OCI-LY3 (cell line): ENCODE results near the gene MRGPRE.
"Not testable (repeated sequence)": the region's sequence is repeated elsewhere in the genome, so short reads cannot be mapped to it uniquely, and the experiment has no call there.

ENCODE experiments used
- H2AFZ ChIP-seq: fragments of 200-600, 300-600 bp; shearing (Covaris generic); 2 replicates; pipeline ENCODE4 v1.6.0; 2014; ENCODE audit warnings: antibody characterized with exemption, low read depth, low read length
- H3K27ac ChIP-seq: fragments of 200-600, 300-600 bp; sonication (generic); 2 replicates; pipeline ENCODE4 v1.5.1; 2014; ENCODE audit warnings: mild to moderate bottlenecking, low read length, moderate library complexity, mixed read lengths
- H3K27me3 ChIP-seq: fragments of 200-600, 300-600 bp; sonication (generic); 2 replicates; pipeline ENCODE4 v1.6.1; 2014; ENCODE audit warnings: low read depth, low read length, mixed read lengths
- H3K36me3 ChIP-seq: fragments of 200-600, 300-600 bp; sonication (generic); replicated peaks from 2 replicates; pipeline ENCODE3; 2014; ENCODE audit warnings: low read depth, low read length, mixed read lengths
- H3K4me1 ChIP-seq: fragments of 300-600, 200-600 bp; sonication (generic); 2 replicates; pipeline ENCODE4 v1.6.1; 2014; ENCODE audit warnings: low read length, mixed read lengths
- H3K4me2 ChIP-seq: fragments of 200-600, 300-600 bp; sonication (generic); 2 replicates; pipeline ENCODE4 v1.6.1; 2014; ENCODE audit warnings: low read length, mixed read lengths
- H3K4me3 ChIP-seq: fragments of 300-600, 200-600 bp; sonication (generic); 2 replicates; pipeline ENCODE4 v1.5.1; 2014; ENCODE audit warnings: antibody characterized with exemption, mild to moderate bottlenecking, low read length, moderate library complexity
- H3K79me2 ChIP-seq: fragments of 300-600, 200-600 bp; shearing (Covaris generic); 2 replicates; pipeline ENCODE4 v1.6.1; 2014; ENCODE audit warnings: mild to moderate bottlenecking, low read length, mixed read lengths
- H3K9ac ChIP-seq: fragments of 300-600, 200-600 bp; shearing (Covaris generic); 2 replicates; pipeline ENCODE4 v1.6.0; 2014; ENCODE audit warnings: mild to moderate bottlenecking, low read length, moderate library complexity
- H3K9me3 ChIP-seq: fragments of 200-600, 300-600 bp; shearing (Covaris generic); 2 replicates; pipeline ENCODE4 v1.6.1; 2014; ENCODE audit warnings: low read length, mixed read lengths; ENCODE audit not compliant: insufficient read depth
- H4K20me1 ChIP-seq: fragments of 200-600, 300-600 bp; sonication (generic); 2 replicates; pipeline ENCODE4 v1.6.1; 2016; ENCODE audit warnings: low read length, mixed read lengths; ENCODE audit not compliant: insufficient read depth
- CTCF ChIP-seq: fragments of 200-600, 300-600 bp; sonication (generic); IDR thresholded peaks from 2 replicates; pipeline ENCODE4 v1.5.1; 2014; ENCODE audit warnings: antibody characterized with exemption, low read length, low read depth
- EZH2phosphoT487 ChIP-seq: fragments of 200-600 bp; shearing (Covaris generic); IDR thresholded peaks from 2 replicates; pipeline ENCODE4 v1.6.1; 2018; ENCODE audit warnings: antibody characterized with exemption, mixed run types, low read depth

MRGPRE gene

GRCh38 chr11:3254773-3255172 is 22.6 kb upstream of the MRGPRE start:
- H3K9me3 ChIP-seq, H4K20me1 ChIP-seq, H3K79me2 ChIP-seq, H3K4me2 ChIP-seq, H2AFZ ChIP-seq, H3K27ac ChIP-seq, H3K36me3 ChIP-seq, H3K27me3 ChIP-seq, H3K4me3 ChIP-seq, H3K9ac ChIP-seq, H3K4me1 ChIP-seq: not testable (repeated sequence)

- Histone ChIP-seq H3K9ac (no peak overlapping the region), H3K9me3 (no peaks in the 10 kb centered on the region), H3K36me3 (no peaks in the 10 kb centered on the region), H3K4me1 (no peaks in the 10 kb centered on the region), H3K4me3 (no peak overlapping the region), H3K4me2 (no peak overlapping the region), H2AFZ (no peak overlapping the region), H3K27me3 (peaks cover 10% of the 10 kb centered on the region; the same call in 1 of the 2 replicates), H4K20me1 (no peaks in the 10 kb centered on the region), H3K27ac (no peak overlapping the region), H3K79me2 (no peaks in the 10 kb centered on the region)
- no peak for TF ChIP-seq EZH2phosphoT487
- no peak for TF ChIP-seq CTCF
Measured at GRCh38 chr11:3245071-3245470, 12.9 kb upstream of the MRGPRE start.

GRCh38 chr11:3243880-3244279 is 11.7 kb upstream of the MRGPRE start:
- no peak overlapping the region for H2AFZ ChIP-seq
- H3K79me2 ChIP-seq, result no peaks in the 10 kb centered on the region
- no peaks in the 10 kb centered on the region for H3K4me1 ChIP-seq
- H3K4me2 ChIP-seq, result no peak overlapping the region
- TF ChIP-seq CTCF (no peak), EZH2phosphoT487 (no peak)
- H3K36me3 ChIP-seq, result no peaks in the 10 kb centered on the region
- no peaks in the 10 kb centered on the region for H3K9me3 ChIP-seq
- no peak overlapping the region for H3K4me3 ChIP-seq
- no peak overlapping the region for H3K9ac ChIP-seq
- no peaks in the 10 kb centered on the region for H4K20me1 ChIP-seq
- peaks cover 10% of the 10 kb centered on the region; the same call in 1 of the 2 replicates for H3K27me3 ChIP-seq
- no peak overlapping the region for H3K27ac ChIP-seq

- H3K4me2 ChIP-seq, result no peak overlapping the region
- no peaks in the 10 kb centered on the region for H4K20me1 ChIP-seq
- no peaks in the 10 kb centered on the region for H3K4me1 ChIP-seq
- no peaks in the 10 kb centered on the region for H3K9me3 ChIP-seq
- no peak overlapping the region for H3K9ac ChIP-seq
- H3K4me3 ChIP-seq, result no peak overlapping the region
- H3K79me2 ChIP-seq, result no peaks in the 10 kb centered on the region
- TF ChIP-seq CTCF, result no peak
- TF ChIP-seq EZH2phosphoT487, result no peak
- H3K27me3 ChIP-seq, result 0 out of 2 replicates have a peak, but pooled peaks cover 4% of the 10 kb centered on the region
- H3K27ac ChIP-seq, result no peak overlapping the region
- H3K36me3 ChIP-seq, result no peaks in the 10 kb centered on the region
- H2AFZ ChIP-seq, result no peak overlapping the region
Measured at GRCh38 chr11:3237119-3237518, 4.9 kb upstream of the MRGPRE start.

GRCh38 chr11:3234846-3235245 is 2.6 kb upstream of the MRGPRE start:
- TF ChIP-seq CTCF (no peak), EZH2phosphoT487 (no peak)
- H3K27ac ChIP-seq, result no peak overlapping the region
- H3K4me3 ChIP-seq, result no peak overlapping the region
- H3K9me3 ChIP-seq, result no peaks in the 10 kb centered on the region
- H3K4me2 ChIP-seq, result no peak overlapping the region
- 0 out of 2 replicates have a peak, but pooled peaks cover 4% of the 10 kb centered on the region for H3K27me3 ChIP-seq
- no peaks in the 10 kb centered on the region for H3K36me3 ChIP-seq
- no peaks in the 10 kb centered on the region for H3K4me1 ChIP-seq
- H4K20me1 ChIP-seq, result no peaks in the 10 kb centered on the region
- H2AFZ ChIP-seq, result no peak overlapping the region
- no peak overlapping the region for H3K9ac ChIP-seq
- H3K79me2 ChIP-seq, result no peaks in the 10 kb centered on the region
